Neuron (in vitro differentiated cells): ENCODE measurements around the gene HS6ST2.

ENCODE experiments used
- H2AFZ ChIP-seq: one replicate; pipeline ENCODE4 v1.6.1; 2013; ENCODE audit warnings: low read depth, mild to moderate bottlenecking, inconsistent platforms, low read length, moderate library complexity
- H3K27me3 ChIP-seq: one replicate; pipeline ENCODE4 v1.6.1; 2013; ENCODE audit warnings: low read length; ENCODE audit not compliant: insufficient read depth
- H3K36me3 ChIP-seq: one replicate; pipeline ENCODE4 v1.6.1; 2013; ENCODE audit warnings: low read length; ENCODE audit not compliant: insufficient read depth
- H3K4me1 ChIP-seq: one replicate; pipeline ENCODE4 v1.6.1; 2013; ENCODE audit warnings: low read length; ENCODE audit not compliant: insufficient read depth
- H3K4me3 ChIP-seq: 2 replicates; pipeline ENCODE4 v1.5.1; 2013; ENCODE audit warnings: mild to moderate bottlenecking, low read length, moderate library complexity
- H3K9me3 ChIP-seq: one replicate; pipeline ENCODE4 v1.6.1; 2013; ENCODE audit warnings: low read length

The HS6ST2 gene

GRCh38 chrX:132750331-132751062 is 207.9 kb downstream of the HS6ST2 start:
- H3K9me3 ChIP-seq = no peaks in the 10 kb centered on the region
- no peaks in the 10 kb centered on the region for H3K27me3 ChIP-seq
- no peak overlapping the region for H2AFZ ChIP-seq
- H3K4me3 ChIP-seq = no peak overlapping the region
- no peaks in the 10 kb centered on the region for H3K36me3 ChIP-seq
- H3K4me1 ChIP-seq = no peaks in the 10 kb centered on the region

GRCh38 chrX:132749406-132749805 is 209.0 kb downstream of the HS6ST2 start:
- Histone ChIP-seq H3K4me1 (no peaks in the 10 kb centered on the region), H2AFZ (no peak overlapping the region), H3K36me3 (no peaks in the 10 kb centered on the region), H3K27me3 (no peaks in the 10 kb centered on the region), H3K4me3 (no peak overlapping the region), H3K9me3 (no peaks in the 10 kb centered on the region)

- Histone ChIP-seq H3K9me3 (no peaks in the 10 kb centered on the region), H3K36me3 (no peaks in the 10 kb centered on the region), H3K4me3 (no peak overlapping the region), H2AFZ (no peak overlapping the region), H3K4me1 (no peaks in the 10 kb centered on the region), H3K27me3 (no peaks in the 10 kb centered on the region)
Observed at GRCh38 chrX:132748909-132749308, 209.5 kb downstream of the HS6ST2 start.

- Histone ChIP-seq H3K27me3 (no peaks in the 10 kb centered on the region), H3K4me3 (no peak overlapping the region), H2AFZ (no peak overlapping the region), H3K9me3 (no peaks in the 10 kb centered on the region), H3K36me3 (no peaks in the 10 kb centered on the region), H3K4me1 (peaks cover 1% of the 10 kb centered on the region)
Observed at GRCh38 chrX:132748268-132748667, 210.2 kb downstream of the HS6ST2 start.

GRCh38 chrX:132745593-132745992 is 212.8 kb downstream of the HS6ST2 start:
- Histone ChIP-seq H3K27me3 (no peaks in the 10 kb centered on the region), H3K4me1 (peaks cover 9% of the 10 kb centered on the region), H3K4me3 (no peak overlapping the region), H2AFZ (no peak overlapping the region), H3K9me3 (no peaks in the 10 kb centered on the region), H3K36me3 (no peaks in the 10 kb centered on the region)

- Histone ChIP-seq H3K27me3 (no peaks in the 10 kb centered on the region), H3K36me3 (no peaks in the 10 kb centered on the region), H2AFZ (no peak overlapping the region), H3K4me3 (no peak overlapping the region), H3K4me1 (peaks cover 9% of the 10 kb centered on the region), H3K9me3 (no peaks in the 10 kb centered on the region)
Observed at GRCh38 chrX:132744470-132744869, 214.0 kb downstream of the HS6ST2 start.

GRCh38 chrX:132743086-132743485 is 215.3 kb downstream of the HS6ST2 start:
- peaks cover 9% of the 10 kb centered on the region for H3K4me1 ChIP-seq
- no peaks in the 10 kb centered on the region for H3K9me3 ChIP-seq
- no peak overlapping the region for H3K4me3 ChIP-seq
- no peak overlapping the region for H2AFZ ChIP-seq
- H3K27me3 ChIP-seq = no peaks in the 10 kb centered on the region
- no peaks in the 10 kb centered on the region for H3K36me3 ChIP-seq

- Histone ChIP-seq H2AFZ (no peak overlapping the region), H3K4me3 (no peak overlapping the region), H3K36me3 (no peaks in the 10 kb centered on the region), H3K9me3 (no peaks in the 10 kb centered on the region), H3K4me1 (peaks cover 9% of the 10 kb centered on the region), H3K27me3 (no peaks in the 10 kb centered on the region)
Observed at GRCh38 chrX:132742246-132742645, 216.2 kb downstream of the HS6ST2 start.

GRCh38 chrX:132741689-132742088 is 216.7 kb downstream of the HS6ST2 start:
- no peak overlapping the region for H3K4me3 ChIP-seq
- no peaks in the 10 kb centered on the region for H3K36me3 ChIP-seq
- H2AFZ ChIP-seq = no peak overlapping the region
- no peaks in the 10 kb centered on the region for H3K27me3 ChIP-seq
- no peaks in the 10 kb centered on the region for H3K9me3 ChIP-seq
- H3K4me1 ChIP-seq = peaks cover 9% of the 10 kb centered on the region

GRCh38 chrX:132740316-132741123 is 217.9 kb downstream of the HS6ST2 start:
- peaks cover 9% of the 10 kb centered on the region for H3K4me1 ChIP-seq
- no peaks in the 10 kb centered on the region for H3K9me3 ChIP-seq
- H3K36me3 ChIP-seq = no peaks in the 10 kb centered on the region
- H2AFZ ChIP-seq = no peak overlapping the region
- no peak overlapping the region for H3K4me3 ChIP-seq
- no peaks in the 10 kb centered on the region for H3K27me3 ChIP-seq

- no peaks in the 10 kb centered on the region for H3K36me3 ChIP-seq
- no peaks in the 10 kb centered on the region for H3K9me3 ChIP-seq
- H3K27me3 ChIP-seq = no peaks in the 10 kb centered on the region
- H3K4me3 ChIP-seq = no peak overlapping the region
- peaks cover 9% of the 10 kb centered on the region for H3K4me1 ChIP-seq
- H2AFZ ChIP-seq = no peak overlapping the region
Observed at GRCh38 chrX:132738951-132739350, 219.5 kb downstream of the HS6ST2 start.

GRCh38 chrX:132737743-132738142 is 220.7 kb downstream of the HS6ST2 start:
- Histone ChIP-seq H3K36me3 (no peaks in the 10 kb centered on the region), H3K9me3 (no peaks in the 10 kb centered on the region), H3K4me3 (no peak overlapping the region), H2AFZ (no peak overlapping the region), H3K27me3 (no peaks in the 10 kb centered on the region), H3K4me1 (peaks cover 2% of the 10 kb centered on the region)

GRCh38 chrX:132732236-132732635 is 226.2 kb downstream of the HS6ST2 start:
- Histone ChIP-seq H3K9me3 (no peaks in the 10 kb centered on the region), H2AFZ (no peak overlapping the region), H3K27me3 (peaks cover 4% of the 10 kb centered on the region), H3K4me3 (no peak overlapping the region), H3K4me1 (no peaks in the 10 kb centered on the region), H3K36me3 (no peaks in the 10 kb centered on the region)
